Loucy (cell line): ENCODE data around the gene SYT8.

Source experiments
- H2AFZ ChIP-seq: fragments of 200-600 bp; sonication (generic); 2 replicates; pipeline ENCODE4 v1.6.0; 2016; ENCODE audit warnings: antibody characterized with exemption, mild to moderate bottlenecking, low read length, moderate library complexity
- H3F3A ChIP-seq: fragments of 200-600 bp; 2 replicates; pipeline ENCODE4 v1.6.0; 2016; ENCODE audit warnings: antibody characterized with exemption, low read depth, mild to moderate bottlenecking
- H3K27me3 ChIP-seq: fragments of 200-600 bp; sonication (generic); 2 replicates; pipeline ENCODE4 v1.6.1; 2014; ENCODE audit warnings: low read length, mild to moderate bottlenecking; ENCODE audit not compliant: insufficient read depth, poor library complexity, severe bottlenecking
- H3K36me3 ChIP-seq: fragments of 200-600 bp; sonication (generic); 2 replicates; pipeline ENCODE4 v1.6.1; 2016; ENCODE audit warnings: low read length; ENCODE audit not compliant: insufficient read depth
- H3K4me1 ChIP-seq: fragments of 200-600 bp; sonication (generic); 2 replicates; pipeline ENCODE4 v1.5.1; 2014; ENCODE audit warnings: low read length, mild to moderate bottlenecking; ENCODE audit not compliant: insufficient read depth, poor library complexity, severe bottlenecking
- H3K4me2 ChIP-seq: fragments of 200-600 bp; sonication (generic); 2 replicates; pipeline ENCODE4 v1.6.0; 2014; ENCODE audit warnings: antibody characterized with exemption, low read length, low read depth, mild to moderate bottlenecking; ENCODE audit not compliant: poor library complexity, severe bottlenecking
- H3K4me3 ChIP-seq: fragments of 200-600 bp; sonication (generic); 2 replicates; pipeline ENCODE4 v1.5.1; 2014; ENCODE audit warnings: low read length, mild to moderate bottlenecking, mixed read lengths; ENCODE audit not compliant: poor library complexity, severe bottlenecking
- H3K79me2 ChIP-seq: fragments of 200-600 bp; sonication (generic); 2 replicates; pipeline ENCODE4 v1.6.1; 2014; ENCODE audit warnings: low read length; ENCODE audit not compliant: insufficient read depth
- H3K9ac ChIP-seq: fragments of 200-600 bp; sonication (generic); 2 replicates; pipeline ENCODE4 v1.6.0; 2014; ENCODE audit warnings: mild to moderate bottlenecking, low read depth, low read length, moderate library complexity; ENCODE audit not compliant: poor library complexity, severe bottlenecking
- H3K9me2 ChIP-seq: fragments of 200-600 bp; sonication (generic); replicated peaks from 2 replicates; pipeline ENCODE4 v1.6.1; 2016; ENCODE audit warnings: low read depth, low read length, mixed read lengths
- H3K9me3 ChIP-seq: fragments of 200-600 bp; sonication (generic); 2 replicates; pipeline ENCODE4 v1.6.1; 2014; ENCODE audit warnings: mild to moderate bottlenecking, antibody characterized with exemption, low read length, low read depth; ENCODE audit not compliant: insufficient read depth
- H4K20me1 ChIP-seq: fragments of 200-600 bp; sonication (generic); 2 replicates; pipeline ENCODE4 v1.6.0; 2014; ENCODE audit warnings: antibody characterized with exemption, low read length, mild to moderate bottlenecking; ENCODE audit not compliant: insufficient read depth, poor library complexity, severe bottlenecking
- CTCF ChIP-seq: fragments of 200-600 bp; sonication (generic); conservative IDR thresholded peaks from 2 replicates; pipeline ENCODE4 v1.5.1; 2014; ENCODE audit warnings: mild to moderate bottlenecking, antibody characterized with exemption, low read length
- EZH2phosphoT487 ChIP-seq: fragments of 200-600 bp; IDR thresholded peaks from 2 replicates; pipeline ENCODE4 v1.6.1; 2018; ENCODE audit warnings: antibody characterized with exemption, mild to moderate bottlenecking, moderate library complexity, borderline replicate concordance

SYT8 gene

GRCh38 chr11:1821562-1821961 is 13.2 kb upstream of the SYT8 start:
- H3K4me3 ChIP-seq: no peak overlapping the region
- no peaks in the 10 kb centered on the region for H3K36me3 ChIP-seq
- no peak overlapping the region for H2AFZ ChIP-seq
- H3K79me2 ChIP-seq: no peaks in the 10 kb centered on the region
- H3K4me1 ChIP-seq: no peaks in the 10 kb centered on the region
- no peak overlapping the region for H3K9ac ChIP-seq
- H4K20me1 ChIP-seq: no peaks in the 10 kb centered on the region
- peaks cover 6% of the 10 kb centered on the region; the same call in 1 of the 2 replicates for H3K9me3 ChIP-seq
- TF ChIP-seq EZH2phosphoT487 (no peak), CTCF (no peak)
- no peaks in the 10 kb centered on the region for H3K27me3 ChIP-seq
- no peaks in the 10 kb centered on the region for H3K9me2 ChIP-seq
- no peak overlapping the region for H3K4me2 ChIP-seq
- H3F3A ChIP-seq: no peaks in the 10 kb centered on the region

- no peaks in the 10 kb centered on the region for H3K27me3 ChIP-seq
- H3K9me3 ChIP-seq: peaks cover 6% of the 10 kb centered on the region; the same call in 1 of the 2 replicates
- H4K20me1 ChIP-seq: no peaks in the 10 kb centered on the region
- no peaks in the 10 kb centered on the region for H3K36me3 ChIP-seq
- no peaks in the 10 kb centered on the region for H3F3A ChIP-seq
- no peaks in the 10 kb centered on the region for H3K79me2 ChIP-seq
- H3K9ac ChIP-seq: no peak overlapping the region
- no peak overlapping the region for H3K4me2 ChIP-seq
- no peaks in the 10 kb centered on the region for H3K9me2 ChIP-seq
- no peak overlapping the region for H2AFZ ChIP-seq
- TF ChIP-seq EZH2phosphoT487 (no peak), CTCF (no peak)
- H3K4me3 ChIP-seq: no peak overlapping the region
- no peaks in the 10 kb centered on the region for H3K4me1 ChIP-seq
Observed at GRCh38 chr11:1822648-1823375, 12.0 kb upstream of the SYT8 start.

GRCh38 chr11:1823376-1824220 is 11.2 kb upstream of the SYT8 start:
- no peak overlapping the region for H3K4me3 ChIP-seq
- no peaks in the 10 kb centered on the region for H4K20me1 ChIP-seq
- H3K36me3 ChIP-seq: no peaks in the 10 kb centered on the region
- H3K9ac ChIP-seq: no peak overlapping the region
- peaks cover 6% of the 10 kb centered on the region; the same call in 1 of the 2 replicates for H3K9me3 ChIP-seq
- H3K4me2 ChIP-seq: no peak overlapping the region
- no peaks in the 10 kb centered on the region for H3K9me2 ChIP-seq
- no peaks in the 10 kb centered on the region for H3K79me2 ChIP-seq
- H3K4me1 ChIP-seq: peaks cover under 1% of the 10 kb centered on the region
- no peaks in the 10 kb centered on the region for H3K27me3 ChIP-seq
- H2AFZ ChIP-seq: no peak overlapping the region
- TF ChIP-seq CTCF: no peak
- no peaks in the 10 kb centered on the region for H3F3A ChIP-seq
